Measurements from ENCODE around the gene BCL2. TPM values are rescaled to one million over a fixed set of nuclear protein-coding genes. Genes with fewer than 3 reads are reported as not detected.

BCL2 gene
- total RNA-seq, 1 experiment from 2014 or later = 2.2 TPM

DNA sequence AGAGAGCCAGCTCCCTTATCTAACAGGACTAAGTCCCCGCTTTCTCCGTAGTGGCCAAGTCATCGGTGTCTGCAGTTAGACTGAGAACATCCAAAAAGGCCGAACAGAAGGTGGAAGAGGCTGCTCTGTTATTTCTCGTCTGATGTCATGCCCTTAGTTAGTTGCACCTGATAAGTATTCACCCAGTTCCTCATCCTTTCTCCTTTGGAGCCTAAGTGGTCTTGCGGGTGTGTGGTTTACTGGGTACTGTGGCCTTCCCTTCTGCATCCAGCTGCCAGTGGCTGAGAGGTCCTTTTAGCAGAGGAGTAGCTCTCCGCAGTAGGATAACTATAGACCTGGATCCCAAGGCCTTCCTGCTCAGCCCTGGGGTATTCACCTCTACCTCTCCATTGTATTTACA is 211.6 kb downstream of the BCL2 start:
- DNase-seq (ENCODE audit: low read depth) = no peak

DNA sequence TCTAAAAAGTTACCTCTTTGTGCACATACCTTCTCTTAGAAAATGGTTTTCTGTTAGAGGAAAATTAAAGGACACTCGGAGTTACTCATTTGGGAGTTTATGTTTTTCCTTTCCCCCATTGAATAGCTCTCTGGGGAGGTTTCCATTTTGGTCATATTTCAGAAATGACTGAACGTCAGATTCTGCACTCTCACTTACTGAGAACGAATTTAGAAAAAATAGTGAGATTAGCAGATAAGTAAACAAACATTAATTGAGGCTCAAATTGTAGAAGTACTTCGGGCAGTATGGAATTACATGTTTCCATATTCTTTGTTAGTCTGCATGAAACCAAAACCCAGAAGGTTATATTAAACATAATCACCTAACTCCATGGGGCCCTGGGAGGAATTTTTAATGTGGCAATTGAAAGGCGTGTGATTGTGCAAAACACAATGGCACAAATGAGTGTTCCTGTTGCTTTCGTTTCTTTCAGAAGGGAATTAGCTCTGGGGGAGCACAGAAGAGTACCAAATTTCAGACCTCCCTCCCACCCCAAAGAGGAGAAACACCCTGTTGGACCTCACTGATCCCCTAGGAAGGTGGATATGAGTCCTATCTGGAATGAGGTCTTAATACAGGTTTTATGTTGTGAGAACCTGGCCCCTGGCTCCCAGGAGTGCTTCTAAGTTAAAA is 212.3 kb downstream of the BCL2 start:
- no peak for DNase-seq (ENCODE audit: low read depth)

DNA sequence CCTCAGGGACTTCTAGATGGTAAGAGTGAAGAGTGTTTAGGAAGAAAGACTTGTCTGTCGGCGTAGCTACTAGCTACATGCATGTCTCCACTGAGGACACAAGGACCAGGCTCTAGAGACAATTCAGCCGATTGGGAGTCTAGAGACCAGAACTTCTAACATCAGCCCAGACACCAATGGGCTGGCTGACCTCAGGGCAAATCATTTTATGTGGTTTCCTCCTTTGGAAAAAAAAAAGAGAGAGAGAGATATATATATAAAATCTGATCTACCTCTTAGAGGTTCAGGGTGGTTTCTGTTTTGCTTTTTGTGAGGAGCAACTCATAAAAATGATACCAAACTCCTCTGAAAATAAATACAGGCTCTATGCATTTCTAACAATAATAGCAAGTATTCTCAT is 212.8 kb downstream of the BCL2 start:
- DNase-seq (ENCODE audit: low read depth) = no peak

DNA sequence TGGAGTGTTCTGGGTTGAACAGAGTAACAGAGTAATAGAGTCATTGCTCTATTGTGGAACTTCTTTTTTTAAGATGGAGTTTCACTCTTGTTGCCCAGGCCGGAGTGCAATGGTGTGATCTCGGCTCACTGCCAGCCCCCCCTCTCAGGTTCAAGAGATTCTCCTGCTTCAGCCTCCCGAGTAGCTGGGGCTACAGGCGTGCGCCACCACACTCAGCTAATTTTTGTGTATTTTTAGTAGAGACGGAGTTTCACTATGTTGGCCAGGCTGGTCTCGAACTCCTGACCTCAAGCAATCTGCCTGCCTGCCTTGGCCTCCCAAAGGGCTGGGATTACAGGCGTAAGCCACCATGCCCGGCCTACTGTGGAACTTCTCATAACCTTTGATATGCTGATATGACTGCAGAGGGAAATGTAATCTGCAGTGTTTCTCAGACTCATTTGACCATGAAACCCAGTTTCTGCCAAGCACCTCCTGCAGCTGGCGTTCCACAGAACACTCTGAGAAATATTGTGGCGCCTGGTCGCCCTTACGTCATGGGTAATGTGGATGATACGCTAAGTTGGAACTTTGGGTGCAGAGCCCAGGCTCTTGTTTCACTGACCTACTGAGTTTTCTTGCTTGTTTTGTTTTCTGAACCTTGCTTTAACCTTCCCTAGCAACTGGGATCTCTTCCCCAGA is 213.8 kb downstream of the BCL2 start:
- DNase-seq (ENCODE audit: low read depth) = no peak

DNA sequence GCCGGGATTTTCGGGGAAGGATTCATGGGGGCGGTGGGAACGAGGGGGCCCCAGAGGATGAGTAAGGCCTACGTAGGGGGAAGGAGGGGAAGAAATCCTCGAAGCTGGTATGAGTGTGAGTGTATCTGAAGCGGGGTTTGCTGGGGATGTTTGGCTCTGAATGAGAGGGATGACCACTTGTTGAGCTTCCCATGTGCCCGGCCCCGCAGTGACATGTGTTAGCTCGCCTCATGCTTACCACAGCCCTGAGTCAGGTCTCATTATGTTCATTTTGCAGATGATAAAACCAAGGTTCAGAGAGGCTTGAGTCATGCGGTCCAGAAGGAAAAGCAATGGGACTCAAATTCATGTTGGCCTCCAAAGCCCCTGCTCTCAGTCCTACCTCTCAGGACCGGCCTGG is 214.7 kb downstream of the BCL2 start:
- no peak for DNase-seq (ENCODE audit: low read depth)

DNA sequence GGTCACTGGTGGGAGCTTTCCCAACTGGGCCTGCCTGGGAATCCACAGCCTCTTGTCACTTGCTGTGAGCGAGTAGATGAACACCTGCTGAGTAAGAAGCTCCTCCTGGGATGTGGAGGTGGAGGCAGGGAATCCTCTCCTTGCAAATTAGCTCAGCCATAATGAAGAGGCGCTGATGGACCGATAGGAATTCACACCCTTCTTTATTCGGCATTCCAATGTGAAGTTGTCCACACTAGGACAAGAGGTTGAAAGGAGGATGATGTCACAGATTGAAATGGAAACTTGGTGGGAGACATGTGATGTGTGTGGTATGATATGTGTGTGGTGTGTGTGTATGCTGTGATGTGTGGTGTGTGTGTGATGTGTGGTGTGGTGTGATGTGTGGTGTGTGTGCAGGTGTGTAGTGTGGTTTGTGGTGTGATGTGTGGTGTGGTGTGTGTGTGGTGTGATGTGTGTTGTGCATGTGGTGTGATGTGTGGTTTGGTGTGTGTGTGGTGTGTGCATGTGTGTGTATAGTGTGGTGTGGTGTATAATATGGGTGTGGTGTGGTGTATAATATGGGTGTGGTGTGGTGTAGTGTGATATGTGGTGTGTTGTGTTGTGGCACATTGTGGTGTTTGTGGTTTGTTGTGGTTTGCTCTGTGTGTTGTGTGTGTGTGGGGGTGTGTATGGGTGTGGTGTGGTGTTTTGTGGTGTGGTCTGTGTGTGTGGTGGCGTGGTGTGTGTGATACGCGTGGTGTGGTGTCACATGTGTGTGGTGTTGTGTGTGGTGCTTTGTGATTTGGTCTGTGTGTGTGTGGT is 216.4 kb downstream of the BCL2 start:
- no peak for DNase-seq (ENCODE audit: low read depth)

DNA sequence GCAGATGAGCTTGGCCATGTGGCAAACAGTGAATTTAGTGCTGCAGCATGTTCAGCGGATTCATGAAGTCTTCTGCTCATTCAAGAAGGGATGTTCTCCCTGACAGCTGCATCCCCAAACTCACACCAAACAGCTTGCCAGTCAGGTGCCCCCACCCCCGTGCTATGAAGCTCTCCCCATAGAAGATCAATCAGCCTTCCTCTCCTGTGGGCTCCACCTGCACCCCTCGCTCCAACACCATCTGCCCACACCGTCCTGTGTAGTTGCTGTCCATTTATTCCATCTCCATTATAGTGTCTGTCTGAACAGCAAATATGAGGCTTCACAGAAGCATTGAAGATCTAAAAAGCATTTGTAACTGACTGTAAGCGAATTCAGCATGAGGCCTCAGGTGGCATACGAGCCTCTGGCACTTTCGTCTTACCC is 218.9 kb downstream of the BCL2 start:
- no peak for DNase-seq (ENCODE audit: low read depth)

DNA sequence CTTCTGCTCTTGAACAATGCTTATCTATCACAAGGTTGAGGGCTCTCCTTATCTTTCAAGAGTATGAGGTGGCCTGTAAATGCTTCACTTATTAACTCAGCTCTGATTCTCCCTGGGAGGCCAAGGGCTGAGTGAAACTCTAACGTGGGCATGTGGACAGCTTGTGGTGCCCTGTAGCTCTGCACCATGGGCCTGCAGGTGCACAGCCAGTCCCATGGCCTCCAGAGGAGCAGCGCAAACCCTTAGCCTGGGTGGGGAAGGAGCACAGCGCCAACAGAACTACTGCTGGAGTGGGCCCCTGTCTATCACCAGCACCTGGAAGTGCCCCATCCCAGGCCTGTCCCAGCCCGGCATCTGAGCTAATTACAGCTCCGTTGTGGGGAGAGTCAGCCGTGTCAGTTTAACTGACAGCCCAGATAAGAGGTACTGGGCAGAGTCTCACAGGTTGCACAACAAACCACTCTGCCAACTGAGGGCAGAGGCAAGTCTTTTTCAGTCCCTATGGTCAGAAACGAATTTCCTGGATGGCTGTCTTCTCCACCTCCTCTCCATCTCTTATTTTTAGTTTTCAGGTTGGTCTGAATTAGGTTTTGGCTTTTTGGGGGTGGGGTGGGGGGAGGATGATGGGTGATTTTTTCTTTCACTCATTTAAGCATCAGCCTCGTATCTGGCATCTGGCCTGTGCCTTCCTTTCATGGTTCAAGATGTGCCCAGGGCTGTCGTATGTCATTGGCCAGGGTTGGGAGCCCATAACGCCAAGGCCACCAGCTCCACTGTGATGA is 219.5 kb downstream of the BCL2 start:
- peak; percentile 41 for DNase-seq (ENCODE audit: low read depth)

DNA sequence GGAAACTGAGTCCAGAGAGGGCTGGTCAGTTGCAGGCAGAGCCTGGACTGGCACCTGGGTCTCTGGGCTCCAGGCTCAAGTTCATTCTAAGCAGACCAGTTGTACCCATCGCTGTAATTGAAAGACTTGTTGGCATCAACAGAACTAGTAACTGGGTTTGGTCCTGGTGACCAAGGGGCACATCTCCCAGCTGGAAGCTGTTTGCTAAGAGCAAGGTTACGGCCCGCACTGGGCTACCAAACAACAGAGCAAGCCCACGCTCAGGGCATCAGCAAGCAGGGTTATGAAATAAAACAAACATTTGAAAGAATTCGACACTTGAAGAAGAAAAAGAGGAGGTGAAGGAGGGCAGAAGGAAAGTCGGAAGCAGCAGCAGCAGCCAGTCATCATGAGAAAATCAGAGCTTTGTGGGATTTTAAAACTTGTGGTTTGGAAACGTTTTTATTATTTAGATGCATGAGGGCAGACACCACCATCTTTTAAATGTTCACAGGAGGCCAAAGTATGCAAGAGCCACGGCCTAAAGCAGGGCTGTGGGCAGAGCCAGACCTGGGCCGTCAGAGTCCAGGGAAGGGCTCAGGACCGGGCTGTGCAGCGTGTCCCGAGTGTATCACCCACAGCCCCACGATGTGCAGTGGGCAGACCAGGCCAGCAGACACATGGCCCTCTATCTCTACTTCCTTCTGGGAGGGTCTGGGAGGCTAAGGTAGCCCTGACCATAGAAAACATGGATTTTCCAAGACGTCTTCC is 220.3 kb downstream of the BCL2 start:
- no peak for DNase-seq (ENCODE audit: low read depth)

DNA sequence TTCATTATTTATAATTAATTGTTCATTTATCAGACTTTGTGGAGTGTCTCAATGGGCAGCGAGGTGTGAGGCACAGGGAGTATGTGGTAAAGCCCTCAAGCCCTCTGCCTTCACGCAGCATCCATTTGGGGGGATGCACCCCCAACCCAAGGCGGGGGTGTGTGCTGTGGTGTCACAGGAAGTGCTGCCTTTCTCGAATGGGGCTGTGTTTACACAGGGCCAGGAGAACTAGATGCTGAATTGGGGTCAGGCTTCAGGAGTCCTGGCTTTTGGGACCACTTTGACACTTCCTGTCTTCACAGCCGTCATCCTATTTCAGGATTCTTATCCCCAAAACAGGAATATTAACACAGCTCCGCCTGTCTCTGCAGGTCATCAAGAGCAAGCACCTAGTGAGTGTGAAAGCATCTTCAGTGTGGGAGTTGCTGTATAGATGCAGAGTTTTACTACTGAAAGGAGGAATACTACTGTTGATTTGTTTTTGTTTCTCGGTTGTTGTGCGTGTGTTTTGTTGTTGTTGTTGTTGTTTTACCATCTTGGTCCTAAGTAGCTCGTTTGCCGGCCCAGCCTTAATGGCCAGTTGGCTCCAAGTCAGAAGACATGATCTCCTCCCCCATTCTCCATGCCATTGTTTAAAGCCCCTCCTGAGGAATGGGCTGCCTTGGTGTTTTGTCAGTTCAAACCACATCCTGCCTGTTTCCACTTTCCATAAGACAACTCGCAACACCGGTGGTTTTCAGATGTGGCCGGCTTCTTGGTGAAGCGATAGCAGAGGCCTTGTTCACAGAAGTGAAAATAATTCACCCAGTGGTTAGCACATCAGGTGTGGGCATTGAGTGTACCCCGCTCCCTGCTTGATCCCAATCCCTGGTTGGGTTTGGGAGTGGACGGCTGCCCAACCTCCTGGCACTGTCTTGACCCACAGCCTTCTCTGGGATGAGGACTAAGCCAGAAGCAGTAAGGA is 221.3 kb downstream of the BCL2 start:
- DNase-seq (ENCODE audit: low read depth) = no peak

DNA sequence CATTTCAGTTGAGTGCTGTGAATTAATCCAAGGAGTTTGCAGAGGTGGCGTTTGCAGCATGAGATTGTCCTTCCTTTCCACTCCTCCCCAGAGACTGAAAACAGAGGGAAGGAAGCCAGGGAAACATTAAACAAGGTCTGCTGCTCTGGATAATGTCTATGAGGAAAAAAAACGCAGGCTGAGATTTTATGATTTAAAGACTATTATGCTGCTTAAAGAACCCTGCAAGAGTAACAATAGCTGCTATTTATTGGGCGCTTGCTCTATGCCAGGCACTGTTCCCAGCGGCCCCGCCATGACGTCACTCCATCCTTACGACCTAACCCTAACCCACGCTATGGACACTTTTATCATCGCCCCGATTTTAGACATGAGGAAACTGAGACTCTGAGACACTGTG is 222.4 kb downstream of the BCL2 start:
- DNase-seq (ENCODE audit: low read depth) = no peak

DNA sequence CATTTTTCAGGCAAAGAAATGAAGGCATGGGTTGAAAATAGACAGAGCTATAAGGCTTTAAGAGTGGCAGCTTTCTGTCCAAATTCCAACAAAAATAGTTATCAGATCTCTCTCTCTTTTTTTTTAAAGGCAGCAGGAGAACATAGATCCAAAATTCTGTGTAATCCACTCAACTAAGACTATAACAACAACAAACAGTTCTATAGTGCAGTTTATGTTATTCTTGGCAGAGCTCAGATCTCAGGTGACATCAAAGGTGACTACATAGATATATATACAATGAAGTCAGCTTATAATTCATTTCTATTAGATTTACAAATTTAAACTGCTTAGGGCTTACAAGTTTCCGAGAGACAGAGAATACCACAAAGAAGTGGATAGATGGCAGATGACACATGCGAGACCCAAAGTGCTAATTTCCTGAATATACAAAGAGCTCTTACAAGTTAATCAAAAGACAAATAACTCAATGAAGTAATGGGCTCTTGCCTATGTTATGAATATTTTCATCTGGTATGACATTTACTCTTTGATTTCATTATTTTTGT is 223.2 kb downstream of the BCL2 start:
- no peak for DNase-seq (ENCODE audit: low read depth)

DNA sequence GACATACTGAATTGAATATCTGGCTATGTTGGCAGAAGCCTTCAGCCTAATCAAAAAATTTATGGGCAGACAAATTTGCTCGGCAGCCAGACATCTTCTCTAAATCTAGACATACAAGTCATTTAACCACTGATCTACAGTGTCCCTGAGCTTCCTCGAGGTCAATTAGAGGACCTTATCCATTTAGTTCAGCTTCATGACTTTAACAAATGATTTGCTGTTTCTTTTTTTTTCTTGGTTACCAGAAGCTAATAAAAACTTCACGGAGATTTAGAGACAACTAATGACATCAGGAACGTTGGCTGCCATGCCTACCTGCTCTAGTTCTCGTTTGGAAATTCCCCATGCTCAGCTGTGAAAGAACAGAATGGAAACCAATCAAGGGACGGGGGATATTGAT is 223.8 kb downstream of the BCL2 start:
- DNase-seq (ENCODE audit: low read depth) = no peak

DNA sequence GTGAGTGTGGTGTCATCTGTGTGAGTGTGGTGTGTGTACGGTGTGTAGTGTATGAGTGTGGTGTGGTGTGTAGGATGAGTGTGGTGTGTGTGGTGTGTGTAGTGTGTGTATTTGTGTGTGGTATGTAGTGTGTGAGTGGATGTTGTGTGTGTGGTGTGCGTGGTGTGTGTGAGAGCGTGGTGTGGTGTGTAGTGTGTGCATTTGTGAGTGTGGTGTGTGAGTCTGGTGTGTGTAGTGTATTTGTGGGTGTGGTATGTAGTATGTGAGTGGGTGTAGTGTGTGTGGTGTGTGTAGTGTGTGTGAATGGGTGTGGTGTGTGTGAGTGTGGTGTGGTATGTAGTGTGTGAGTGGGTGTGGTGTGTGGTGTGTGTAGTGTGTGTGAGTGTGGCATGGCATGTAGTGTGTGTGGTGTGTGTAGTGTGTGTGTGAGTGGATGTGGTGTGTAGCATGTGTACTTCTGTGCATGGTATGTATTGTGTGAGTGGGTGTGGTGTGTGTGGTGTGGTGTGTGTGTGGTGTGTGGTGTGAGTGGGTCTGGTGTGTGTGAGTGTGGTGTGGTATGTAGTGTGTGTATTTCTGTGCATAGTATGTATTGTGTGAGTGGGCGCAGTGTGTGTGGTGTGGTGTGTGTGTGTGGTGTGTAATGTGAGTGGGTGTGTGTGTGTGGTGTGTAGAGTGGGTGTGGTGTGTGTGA is 227.8 kb downstream of the BCL2 start:
- no peak for DNase-seq (ENCODE audit: low read depth)

DNA sequence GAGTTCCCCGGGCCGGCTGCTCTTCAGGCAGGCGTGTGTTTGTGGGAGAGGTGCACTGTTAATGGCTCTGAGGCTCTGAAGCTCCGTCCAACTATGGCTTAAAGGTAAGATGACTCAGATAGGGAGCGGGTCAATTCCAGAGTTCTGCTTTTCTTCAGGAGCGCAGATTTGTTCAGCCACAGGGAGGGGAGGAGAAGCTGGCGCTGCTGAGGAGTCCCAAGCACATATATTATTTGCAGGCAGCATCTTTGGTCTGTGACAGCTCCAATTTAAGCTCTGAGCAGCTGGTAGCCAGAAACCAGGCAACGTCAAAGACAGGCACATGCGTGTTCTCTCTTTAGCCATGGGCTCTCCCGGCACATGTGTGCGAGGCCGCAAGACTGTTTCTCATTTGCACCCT is 229.2 kb downstream of the BCL2 start:
- no peak for DNase-seq (ENCODE audit: low read depth)

DNA sequence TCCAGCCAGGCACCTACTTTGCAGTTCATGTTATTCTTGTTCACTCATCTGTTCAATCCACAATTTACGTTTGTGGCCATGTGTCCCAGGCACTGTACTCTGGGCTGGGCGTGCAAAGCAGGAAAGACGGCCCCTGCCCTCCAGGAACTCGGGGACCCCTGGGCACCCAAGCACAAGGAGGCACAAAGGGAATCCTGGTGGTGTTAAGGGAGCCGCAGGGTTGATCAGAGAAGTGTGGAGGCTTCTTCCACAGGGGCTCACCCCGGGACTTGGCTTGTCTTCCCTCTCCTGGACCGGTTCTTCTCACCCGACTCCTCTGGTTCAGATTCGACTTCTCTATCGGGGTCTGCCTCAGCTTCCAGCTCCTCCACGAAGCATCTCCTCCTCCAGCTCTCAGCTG is 230.5 kb downstream of the BCL2 start:
- DNase-seq (ENCODE audit: low read depth) = no peak

DNA sequence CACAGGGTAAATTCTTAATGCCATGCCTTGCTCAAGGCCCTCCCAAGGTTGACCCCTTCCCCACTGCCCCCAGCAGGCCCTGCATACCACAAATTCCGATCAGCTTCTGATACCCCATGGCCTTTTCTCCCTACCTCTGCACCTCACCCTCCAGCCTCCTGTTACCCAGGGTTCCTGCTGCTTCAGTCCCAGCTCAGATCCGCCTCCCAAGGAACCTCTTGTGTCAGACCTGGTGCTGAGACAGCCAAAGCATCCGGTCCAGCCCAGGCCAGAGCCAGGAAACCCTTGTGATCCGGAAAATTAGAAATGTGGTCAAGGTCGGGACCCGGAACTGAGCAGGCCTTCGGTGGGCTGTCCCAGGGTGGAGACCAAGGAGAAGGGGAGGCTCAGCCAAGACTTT is 231.3 kb downstream of the BCL2 start:
- DNase-seq (ENCODE audit: low read depth) = no peak

DNA sequence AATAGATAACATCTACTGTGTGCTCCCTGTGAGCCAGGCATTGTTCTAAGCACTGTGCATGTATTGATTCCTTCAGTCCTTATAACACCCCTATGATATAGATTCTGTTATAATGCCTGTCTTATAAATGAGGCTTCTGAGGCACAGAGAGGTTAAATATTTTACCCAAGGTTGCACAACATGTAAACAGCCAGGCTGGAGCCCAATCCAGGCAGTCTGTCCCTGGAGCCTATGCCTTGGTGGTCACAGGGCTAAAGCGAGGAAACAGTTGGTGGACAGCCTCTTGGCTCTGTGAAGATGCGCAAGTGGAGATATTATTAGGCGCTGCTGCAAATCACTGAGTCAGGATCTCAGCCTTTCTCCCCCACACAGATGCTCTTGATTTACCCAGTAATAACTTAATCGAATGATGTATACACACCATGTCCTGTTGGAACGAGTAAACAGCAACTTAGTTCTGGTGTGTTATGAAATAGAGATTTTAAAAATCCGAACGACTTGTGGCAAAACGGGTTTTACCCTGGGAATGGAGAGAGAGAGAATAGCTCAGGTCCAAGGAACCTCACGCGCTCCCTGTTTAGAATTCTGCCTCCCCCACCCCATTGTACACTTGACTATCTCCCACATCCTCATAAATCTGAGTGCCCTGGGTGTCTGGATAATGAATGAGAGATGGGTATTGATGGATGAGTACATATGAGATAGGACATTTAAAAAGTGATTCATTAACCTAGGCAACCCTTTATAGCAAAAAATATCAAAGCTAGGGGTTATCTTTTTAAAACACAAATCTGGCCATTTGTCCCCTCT is 231.9 kb downstream of the BCL2 start:
- DNase-seq (ENCODE audit: low read depth) = no peak

Data from Daoy (cell line).